Adrenal gland (tissue), 5 donors: ENCODE results near the gene KIAA2012.

Source experiments
- CTCF ChIP-seq, 6 experiments: fragments of 450-650 bp in 4 of 6; fragments of 200-600 bp in 2 of 6; sonication (generic) in 1 of 6; IDR thresholded peaks; 1 replicate in 5 of 6; 2 replicates in 1 of 6; pipeline versions ENCODE4 v1.5.1 to v1.8.0; 2016 to 2021; ENCODE audit warnings: antibody characterized with exemption in 6 of 6, mild to moderate bottlenecking in 2 of 6, moderate library complexity in 1 of 6
- POLR2A ChIP-seq, 2 donors: fragments of 450-650 bp; IDR thresholded peaks; one replicate each; pipeline ENCODE4 v1.6.1; 2017; ENCODE audit warnings: antibody characterized with exemption in 2 of 2, mild to moderate bottlenecking in 2 of 2, moderate library complexity in 1 of 2
- donor health status: DM: no; HTN: no; CAD: no.

- TF ChIP-seq CTCF (IDR thresholded peaks at IDR 0.05), result no peak
- TF ChIP-seq POLR2A (IDR thresholded peaks at IDR 0.05), result no peak
Measured at GRCh38 chr2:202203348-202203747, 130.3 kb downstream of the KIAA2012 start.
